ENCODE measurements around the gene DOCK2. TPM values are rescaled to one million over a fixed set of nuclear protein-coding genes. Genes with fewer than 3 reads are reported as not detected.

DOCK2 gene
- total and polyA plus RNA-seq, 8 donors, result 4.3 to 101 (median 5.3) TPM

- no peak for TF ChIP-seq CTCF (IDR thresholded peaks at IDR 0.05)
- H3K4me3 ChIP-seq, result no peak overlapping the region
- intact Hi-C loops (cut with DNase I), result no loop called here
- no peaks in the 10 kb centered on the region for H3K9me3 ChIP-seq
- H3K27me3 ChIP-seq, result no peaks in the 10 kb centered on the region
- DNase-seq (peak in 2 of 4 donors; percentile 24 to 82), ATAC-seq (no peak)
- no peaks in the 10 kb centered on the region for H3K4me1 ChIP-seq
- H3K27ac ChIP-seq, result no peak overlapping the region
- H3K36me3 ChIP-seq, result no peaks in the 10 kb centered on the region
These were observed 267.0 kb downstream of the DOCK2 start for GRCh38 chr5:169904059-169904458.

DNA sequence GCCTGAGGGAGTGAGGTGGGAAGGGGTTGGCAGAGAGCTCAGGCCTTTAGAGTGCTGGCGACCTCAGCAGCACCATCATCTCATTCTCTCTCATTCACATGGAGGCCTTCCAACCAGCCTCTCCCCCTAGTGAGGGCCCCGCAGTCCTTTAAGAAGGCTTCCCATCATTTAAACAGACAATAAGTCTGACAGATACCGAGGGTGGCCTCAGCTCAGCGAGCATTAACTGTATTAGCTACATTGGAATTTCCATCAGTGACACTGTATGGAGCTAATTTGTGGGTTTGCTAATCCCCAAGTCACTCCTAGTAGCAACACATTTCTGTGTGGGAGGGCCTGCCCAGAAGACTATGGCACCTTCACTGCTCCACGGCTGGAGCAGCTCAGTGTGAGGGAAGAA is 267.4 kb downstream of the DOCK2 start:
- no peaks in the 10 kb centered on the region for H3K9me3 ChIP-seq
- intact Hi-C loops (cut with DNase I), result no loop called here

GRCh38 chr5:169905017-169905416 is 267.9 kb downstream of the DOCK2 start:
- Histone ChIP-seq H3K36me3 (no peaks in the 10 kb centered on the region), H3K27me3 (no peaks in the 10 kb centered on the region), H3K27ac (no peak overlapping the region), H3K4me1 (no peaks in the 10 kb centered on the region), H3K9me3 (no peaks in the 10 kb centered on the region), H3K4me3 (no peak overlapping the region)
- intact Hi-C loops (cut with DNase I), result no loop called here
- ATAC-seq, result no peak
- TF ChIP-seq CTCF (IDR thresholded peaks at IDR 0.05), result no peak
- no peak for DNase-seq

More for the DNA sequence above, 267.4 kb downstream of the DOCK2 start:
- ATAC-seq (no peak), DNase-seq (peak in 2 of 4 donors; percentile 40 to 58)
- no peak for TF ChIP-seq CTCF (IDR thresholded peaks at IDR 0.05)
- Histone ChIP-seq H3K4me3 (no peak overlapping the region), H3K36me3 (no peaks in the 10 kb centered on the region), H3K27me3 (no peaks in the 10 kb centered on the region), H3K4me1 (no peaks in the 10 kb centered on the region), H3K27ac (no peak overlapping the region)

GRCh38 chr5:169906745-169907649 is 269.9 kb downstream of the DOCK2 start:
- no peak overlapping the region for H3K4me3 ChIP-seq
- intact Hi-C loops (cut with DNase I), result no loop called here
- no peaks in the 10 kb centered on the region for H3K36me3 ChIP-seq
- H3K9me3 ChIP-seq, result no peaks in the 10 kb centered on the region
- H3K27ac ChIP-seq, result no peak overlapping the region
- no peaks in the 10 kb centered on the region for H3K27me3 ChIP-seq
- DNase-seq (no peak), ATAC-seq (no peak)
- no peaks in the 10 kb centered on the region for H3K4me1 ChIP-seq
- TF ChIP-seq CTCF (IDR thresholded peaks at IDR 0.05), result no peak

DNA sequence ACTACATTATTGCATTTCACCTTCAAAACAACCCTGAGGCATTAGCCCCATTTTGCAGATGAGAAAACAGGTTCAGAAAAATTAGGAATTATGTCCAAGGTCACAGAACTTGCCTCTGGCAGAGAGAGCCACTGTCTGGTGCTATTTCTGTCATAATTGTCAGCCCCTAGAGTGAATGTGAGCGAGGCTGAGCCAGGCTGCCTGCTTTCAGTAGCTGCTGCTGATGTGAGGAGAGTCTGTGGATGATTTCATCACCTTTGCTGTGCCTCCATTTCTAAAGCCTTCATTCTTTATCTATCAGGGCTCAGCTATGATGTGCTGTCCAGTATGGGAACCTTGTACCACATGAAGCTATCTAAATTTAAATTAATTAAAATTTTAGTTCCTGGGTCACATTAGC is 271.8 kb downstream of the DOCK2 start:
- H3K4me1 ChIP-seq, result no peaks in the 10 kb centered on the region
- TF ChIP-seq CTCF (IDR thresholded peaks at IDR 0.05), result no peak
- no peaks in the 10 kb centered on the region for H3K36me3 ChIP-seq
- H3K27ac ChIP-seq, result no peak overlapping the region
- no peak for ATAC-seq
- H3K4me3 ChIP-seq, result no peak overlapping the region
- no peaks in the 10 kb centered on the region for H3K27me3 ChIP-seq
- no peak for DNase-seq
- H3K9me3 ChIP-seq, result no peaks in the 10 kb centered on the region
- intact Hi-C loops (cut with DNase I), result no loop called here
